NB4 (cell line): ENCODE results near the gene PNLIPRP2.

ENCODE experiments used
- CTCF ChIP-seq: IDR thresholded peaks from one replicate; pipeline ENCODE4 v1.5.1; 2012; ENCODE audit warnings: low read depth, low read length
- POLR2A ChIP-seq: IDR thresholded peaks from 2 replicates; pipeline ENCODE4 v1.6.1; 2011; ENCODE audit warnings: mild to moderate bottlenecking; ENCODE audit not compliant: insufficient read length; ENCODE audit errors: extremely low read depth
- TF ChIP-seq, protein P1 (sequence below): IDR thresholded peaks from 2 replicates; pipeline ENCODE4 v1.6.1; 2011; ENCODE audit warnings: low read depth, low read length

DNA sequence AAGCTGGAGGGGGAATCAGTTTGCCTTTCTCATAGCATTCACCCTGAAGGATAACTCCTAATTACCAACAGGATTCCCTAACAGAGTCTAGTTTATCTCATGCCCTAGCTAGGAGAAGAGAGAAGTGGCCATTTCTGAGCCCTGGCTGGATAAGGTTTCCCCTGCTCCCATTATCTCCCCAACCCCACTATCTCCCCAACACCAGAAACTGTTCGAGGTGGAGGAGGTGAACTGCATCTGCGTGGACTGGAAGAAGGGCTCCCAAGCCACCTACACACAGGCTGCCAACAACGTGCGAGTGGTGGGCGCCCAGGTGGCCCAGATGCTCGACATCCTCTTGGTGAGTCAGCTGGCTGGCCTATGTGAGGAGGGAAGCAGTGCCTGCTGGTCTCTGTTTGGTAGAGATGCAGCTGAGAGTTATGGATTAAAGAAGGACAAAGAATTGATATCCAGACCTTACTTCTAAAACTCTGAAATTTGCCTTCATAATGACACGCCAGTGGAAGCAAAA lies 26.2 kb upstream of the PNLIPRP2 start:
- TF ChIP-seq CTCF: no peak
- TF ChIP-seq POLR2A: no peak
- TF ChIP-seq, protein P1, sequence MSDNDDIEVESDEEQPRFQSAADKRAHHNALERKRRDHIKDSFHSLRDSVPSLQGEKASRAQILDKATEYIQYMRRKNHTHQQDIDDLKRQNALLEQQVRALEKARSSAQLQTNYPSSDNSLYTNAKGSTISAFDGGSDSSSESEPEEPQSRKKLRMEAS: no peak
